Endothelial cell of umbilical vein (primary cell): ENCODE measurements around the gene CNOT6. TPM values are rescaled to one million over a fixed set of nuclear protein-coding genes. Genes with fewer than 3 reads are reported as not detected.

Source experiments
- BruUV-seq: library from RNA; stranded (reverse); fragments of 400-500 nt; replicated peaks from 2 replicates; lab custom pipeline; 2021; lab: Mats Ljungman, UMichigan
- CTCF ChIA-PET: fragments of 300-600, 350-600 bp; sonication (Branson Sonifier 250); formaldehyde crosslinking; loops from one replicate; lab custom pipeline; 2021; ENCODE audit warnings: antibody characterized with exemption, inconsistent platforms; lab: Charles Lee
- POLR2A ChIA-PET: fragments of 300-600, 350-600 bp; sonication (Branson Sonifier 250); formaldehyde crosslinking; loops from one replicate; lab custom pipeline; 2021; ENCODE audit warnings: antibody characterized with exemption, inconsistent platforms; lab: Charles Lee
- DNase-seq: peaks from one replicate; pipeline ENCODE4 v3.0.0-alpha.2; 2011; ENCODE audit warnings: low read depth, low spot score
- FAIRE-seq: peaks from 2 replicates; lab custom pipeline; 2011; peaks lifted over from hg19 to GRCh38; lab: Jason Lieb, UNC
- H2AFZ ChIP-seq: 2 replicates; pipeline ENCODE4 v1.6.0; 2012; ENCODE audit warnings: low read depth, low read length, control low read depth, inconsistent platforms
- H3K27ac ChIP-seq: 2 replicates; pipeline ENCODE4 v1.5.1; 2011; ENCODE audit warnings: low read depth, mild to moderate bottlenecking, control low read depth, low read length, moderate library complexity; ENCODE audit not compliant: insufficient read depth
- H3K27me3 ChIP-seq, 2 experiments: 2 replicates each; pipeline versions ENCODE4 v1.6.0 to v1.6.1; 2011; ENCODE audit warnings: low read length in 2 of 2, mixed read lengths in 1 of 2; ENCODE audit not compliant: control insufficient read depth in 2 of 2, insufficient read depth in 2 of 2
- H3K36me3 ChIP-seq, 2 experiments: 2 replicates in 1 of 2; 3 replicates in 1 of 2; pipeline ENCODE4 v1.5.1; 2011; ENCODE audit warnings: low read length in 2 of 2, mild to moderate bottlenecking in 1 of 2, moderate library complexity in 1 of 2; ENCODE audit not compliant: control insufficient read depth in 2 of 2, insufficient read depth in 2 of 2; ENCODE audit errors: extremely low read depth in 1 of 2
- H3K4me1 ChIP-seq: 3 replicates; pipeline ENCODE4 v1.5.1; 2011; ENCODE audit warnings: mild to moderate bottlenecking, low read length; ENCODE audit not compliant: control insufficient read depth, insufficient read depth; ENCODE audit errors: extremely low read depth
- H3K4me2 ChIP-seq: 2 replicates; pipeline ENCODE4 v1.6.1; 2011; ENCODE audit warnings: low read length, control low read depth, mixed read lengths; ENCODE audit not compliant: insufficient read depth
- H3K4me3 ChIP-seq, 3 experiments: fragments of 200-600 bp in 1 of 3; sonication (generic), shearing (Covaris generic) in 1 of 3; replicated peaks in 1 of 3; 2 replicates each; pipeline ENCODE4 v1.5.1; 2011 to 2016; ENCODE audit warnings: control low read depth in 3 of 3, low read length in 3 of 3, mild to moderate bottlenecking in 2 of 3, inconsistent platforms in 1 of 3, low read depth in 1 of 3, moderate library complexity in 1 of 3; ENCODE audit not compliant: insufficient read depth in 1 of 3
- H3K79me2 ChIP-seq: 2 replicates; pipeline ENCODE4 v1.6.0; 2012; ENCODE audit warnings: low read length, inconsistent platforms; ENCODE audit not compliant: control insufficient read depth, insufficient read depth
- H3K9ac ChIP-seq: replicated peaks from 2 replicates; pipeline ENCODE3; 2011; ENCODE audit warnings: low read length, control low read depth; ENCODE audit not compliant: insufficient read depth; ENCODE audit errors: extremely low read depth
- H3K9me1 ChIP-seq: replicated peaks from 3 replicates; pipeline ENCODE4 v1.6.0; 2011; ENCODE audit warnings: mild to moderate bottlenecking, low read length; ENCODE audit not compliant: control insufficient read depth, insufficient read depth; ENCODE audit errors: extremely low read depth
- H3K9me3 ChIP-seq: replicated peaks from 2 replicates; pipeline ENCODE4 v1.5.1; 2012; ENCODE audit warnings: low read length, inconsistent platforms; ENCODE audit not compliant: control insufficient read depth, insufficient read depth
- H4K20me1 ChIP-seq: replicated peaks from 2 replicates; pipeline ENCODE3; 2011; ENCODE audit warnings: mild to moderate bottlenecking, low read length; ENCODE audit not compliant: control insufficient read depth, insufficient read depth; ENCODE audit errors: extremely low read depth
- CTCF ChIP-seq, 2 donors: IDR thresholded peaks; 1 replicate in 1 of 2; 2 replicates in 1 of 2; pipeline ENCODE4 v1.5.1; 2011; ENCODE audit warnings: low read length in 2 of 2, mild to moderate bottlenecking in 2 of 2, moderate library complexity in 2 of 2, control low read depth in 1 of 2, inconsistent platforms in 1 of 2, low read depth in 1 of 2; ENCODE audit not compliant: insufficient read depth in 1 of 2; ENCODE audit errors: extremely low read depth in 1 of 2
- EZH2 ChIP-seq: IDR thresholded peaks from 2 replicates; pipeline ENCODE4 v1.6.1; 2012; ENCODE audit warnings: borderline replicate concordance, low read depth, mild to moderate bottlenecking, moderate library complexity, low read length, inconsistent platforms; ENCODE audit not compliant: severe bottlenecking
- FOS ChIP-seq: IDR thresholded peaks from 2 replicates; pipeline ENCODE4 v1.6.1; 2011; ENCODE audit warnings: mild to moderate bottlenecking, low read length, moderate library complexity, borderline replicate concordance; ENCODE audit not compliant: insufficient read depth
- GATA2 ChIP-seq: IDR thresholded peaks from 2 replicates; pipeline ENCODE4 v1.7.0; 2011; ENCODE audit warnings: low read depth, mild to moderate bottlenecking, moderate library complexity, mixed read lengths, low read length; ENCODE audit not compliant: insufficient read length, insufficient read depth
- JUN ChIP-seq: IDR thresholded peaks from 2 replicates; pipeline ENCODE4 v1.6.1; 2011; ENCODE audit warnings: borderline replicate concordance, low read depth; ENCODE audit not compliant: insufficient read length, insufficient read depth
- MAX ChIP-seq: IDR thresholded peaks from 2 replicates; pipeline ENCODE4 v1.6.1; 2011; ENCODE audit not compliant: insufficient read depth, insufficient read length
- MYC ChIP-seq: IDR thresholded peaks from one replicate; pipeline ENCODE4 v1.6.1; 2011; ENCODE audit warnings: mild to moderate bottlenecking, low read depth, low read length
- POLR2A ChIP-seq: IDR thresholded peaks from 2 replicates; pipeline ENCODE4 v1.6.1; 2012; ENCODE audit warnings: low read depth, mild to moderate bottlenecking, control low read depth, low read length
- POLR2AphosphoS5 ChIP-seq: IDR thresholded peaks from 2 replicates; pipeline ENCODE4 v1.6.1; 2012; ENCODE audit warnings: low read depth, mild to moderate bottlenecking, control low read depth, low read length, moderate library complexity; ENCODE audit not compliant: insufficient read depth
- dilution Hi-C: fragments of 300-500 bp; cut with MboI; formaldehyde crosslinking; loops from one replicate; pipeline ENCODE4 v1.15.0; 2019; ENCODE audit warnings: low sequenced_read_pairs; ENCODE audit not compliant: extremely low pct_ligation_motif_present
- intact Hi-C: fragments of 100-400 bp; cut with micrococcal nuclease; formaldehyde crosslinking; loops from one replicate; pipeline ENCODE4 v1.10.0; 2022
- polyA plus RNA-seq, 4 experiments: library from polyadenylated mRNA; depleted of rRNA in 3 of 4; stranded (reverse) in 3 of 4; unstranded in 1 of 4; fragments of >200 nt; gene quantifications; 2 replicates each; pipeline versions ENCODE4 v1.2.1 to v1.2.3, GENCODE V29; 2011 to 2012; ENCODE audit warnings: missing spikeins in 1 of 4
- total RNA-seq: library from RNA; stranded (reverse); gene quantifications from 2 replicates; pipeline ENCODE4 v1.2.3, GENCODE V29; 2021

The CNOT6 gene
- total and polyA plus RNA-seq, 2 donors (not counting 3 experiments of a cell fraction or from before 2014, with no cell fraction given) = 9.2 to 33.8 TPM

- no peak overlapping the region for H3K27ac ChIP-seq
- no peak overlapping the region for H3K4me3 ChIP-seq
- DNase-seq = no peak
- dilution Hi-C loops (no loop called here), intact Hi-C loops (no loop called here)
- no peaks in the 10 kb centered on the region for H3K4me1 ChIP-seq
- H3K9me3 ChIP-seq = no peaks in the 10 kb centered on the region
- H4K20me1 ChIP-seq = no peaks in the 10 kb centered on the region
- no peak overlapping the region for H3K9ac ChIP-seq
- TF ChIP-seq POLR2A (no peak), MYC (no peak), GATA2 (no peak), CTCF (IDR thresholded peaks at IDR 0.05; ENCODE audit: extremely low read depth in 1 of 2, insufficient read depth in 1 of 2, low read depth in 1 of 2, low read length in 2 of 2) (no peak), JUN (no peak), EZH2 (no peak), MAX (no peak), POLR2AphosphoS5 (no peak), FOS (no peak)
- H3K79me2 ChIP-seq = no peaks in the 10 kb centered on the region
- peaks cover 15 to 21% of the 10 kb centered on the region in 2 experiments for H3K27me3 ChIP-seq
- no peak overlapping the region for H2AFZ ChIP-seq
- no peaks in the 10 kb centered on the region for H3K9me1 ChIP-seq
- no peak overlapping the region for H3K4me2 ChIP-seq
- ChIA-PET CTCF (interaction anchor here (1.5 kb wide), 1 partner anchor 20 kb away, joined by 3 read pairs; no protein-coding TSS in a partner anchor), POLR2A (no interaction called here)
- no TSS peak for BruUV-seq
- H3K36me3 ChIP-seq = no peaks in the 10 kb centered on the region
- no peak for FAIRE-seq
These were observed 92.0 kb downstream of the CNOT6 start for GRCh38 chr5:180586204-180586603.
